Natural killer cell (primary cell): Measurements from ENCODE around the gene WDR45B. TPM values are rescaled to one million over a fixed set of nuclear protein-coding genes. Genes with fewer than 3 reads are reported as not detected.
"Not testable (repeated sequence)": the region's sequence is repeated elsewhere in the genome, so short reads cannot be mapped to it uniquely, and the experiment has no call there.

Experiments used
- ATAC-seq, 3 donors: fragments of 150-1000 bp in 2 of 3; fragments of 200-7000 bp in 1 of 3; cut with Tn5 transposase; 1 replicate in 1 of 3; 2 replicates in 2 of 3; pipeline ENCODE4 v1.10.0; 2021; ENCODE audit warnings: mild to moderate bottlenecking in 2 of 3, moderate library complexity in 2 of 3
- DNase-seq, 2 donors: peaks; one replicate each; pipeline versions ENCODE4 v3.0.0 to v3.0.0-alpha.2; 2013 to 2021; ENCODE audit warnings: mixed read lengths in 1 of 2
- H3K27ac ChIP-seq: one replicate; pipeline ENCODE4 v1.5.1; 2013; ENCODE audit warnings: mild to moderate bottlenecking, low read length
- H3K27me3 ChIP-seq: one replicate; pipeline ENCODE4 v1.6.1; 2013; ENCODE audit warnings: low read length; ENCODE audit not compliant: control insufficient read depth, insufficient read depth
- H3K36me3 ChIP-seq: one replicate; pipeline ENCODE4 v1.6.1; 2013; ENCODE audit warnings: low read length; ENCODE audit not compliant: control insufficient read depth, insufficient read depth
- H3K4me1 ChIP-seq: one replicate; pipeline ENCODE4 v1.6.1; 2013; ENCODE audit warnings: low read length; ENCODE audit not compliant: control insufficient read depth, insufficient read depth
- H3K4me3 ChIP-seq: one replicate; pipeline ENCODE4 v1.5.1; 2013; ENCODE audit warnings: low read length
- H3K9me3 ChIP-seq: one replicate; pipeline ENCODE4 v1.6.1; 2013; ENCODE audit warnings: low read length; ENCODE audit not compliant: control insufficient read depth, insufficient read depth
- H3K27ac Mint-ChIP-seq, 2 donors: one replicate each; pipeline ENCODE4 v1.8.0; 2022; ENCODE audit warnings: mild to moderate bottlenecking in 2 of 2, mixed read lengths in 2 of 2, moderate library complexity in 1 of 2
- H3K27me3 Mint-ChIP-seq, 2 donors: one replicate each; pipeline ENCODE4 v1.8.0; 2022; ENCODE audit warnings: low read depth in 2 of 2, mixed read lengths in 2 of 2
- H3K36me3 Mint-ChIP-seq: one replicate; pipeline ENCODE4 v1.8.0; 2022; ENCODE audit warnings: mixed read lengths
- H3K4me1 Mint-ChIP-seq, 2 donors: one replicate each; pipeline ENCODE4 v1.8.0; 2022; ENCODE audit warnings: mixed read lengths in 2 of 2
- H3K4me3 Mint-ChIP-seq: one replicate; pipeline ENCODE4 v1.8.0; 2022; ENCODE audit warnings: mild to moderate bottlenecking, moderate library complexity, mixed read lengths
- H3K9me3 Mint-ChIP-seq, 2 donors: one replicate each; pipeline ENCODE4 v1.8.0; 2022; ENCODE audit warnings: mixed read lengths in 2 of 2
- WGBS: methylation state at CpG from one replicate; pipeline ENCODE4 v1.1.7; 2013; ENCODE audit warnings: missing lambda C conversion rate; ENCODE audit not compliant: insufficient coverage; 5-methylcytosine and 5-hydroxymethylcytosine counted together
- intact Hi-C: fragments of 100-400 bp; cut with micrococcal nuclease; formaldehyde crosslinking; loops from one replicate; pipeline ENCODE4 v1.14.2; 2022
- total RNA-seq, 4 donors: library from RNA; stranded (reverse); fragments of 120-200 nt in 1 of 4; gene quantifications; one replicate each; pipeline versions ENCODE4 v1.2.3 to v1.2.4, GENCODE V29; 2013 to 2022
- TF ChIP-seq, protein P1 (sequence below): fragments of 200-600 bp; IDR thresholded peaks from one replicate; pipeline ENCODE4 v1.8.0; 2022; ENCODE audit warnings: antibody characterized with exemption

Gene WDR45B
- total RNA-seq, 3 donors from 2014 or later (not counting 1 experiment from before 2014, with no cell fraction given): 81.8 to 112 (median 94.6) TPM

- no peaks in the 10 kb centered on the region for H3K4me1 Mint-ChIP-seq
- no peaks in the 10 kb centered on the region for H3K27me3 Mint-ChIP-seq
- no peaks in the 10 kb centered on the region for H3K9me3 Mint-ChIP-seq
- TF ChIP-seq, protein P1, sequence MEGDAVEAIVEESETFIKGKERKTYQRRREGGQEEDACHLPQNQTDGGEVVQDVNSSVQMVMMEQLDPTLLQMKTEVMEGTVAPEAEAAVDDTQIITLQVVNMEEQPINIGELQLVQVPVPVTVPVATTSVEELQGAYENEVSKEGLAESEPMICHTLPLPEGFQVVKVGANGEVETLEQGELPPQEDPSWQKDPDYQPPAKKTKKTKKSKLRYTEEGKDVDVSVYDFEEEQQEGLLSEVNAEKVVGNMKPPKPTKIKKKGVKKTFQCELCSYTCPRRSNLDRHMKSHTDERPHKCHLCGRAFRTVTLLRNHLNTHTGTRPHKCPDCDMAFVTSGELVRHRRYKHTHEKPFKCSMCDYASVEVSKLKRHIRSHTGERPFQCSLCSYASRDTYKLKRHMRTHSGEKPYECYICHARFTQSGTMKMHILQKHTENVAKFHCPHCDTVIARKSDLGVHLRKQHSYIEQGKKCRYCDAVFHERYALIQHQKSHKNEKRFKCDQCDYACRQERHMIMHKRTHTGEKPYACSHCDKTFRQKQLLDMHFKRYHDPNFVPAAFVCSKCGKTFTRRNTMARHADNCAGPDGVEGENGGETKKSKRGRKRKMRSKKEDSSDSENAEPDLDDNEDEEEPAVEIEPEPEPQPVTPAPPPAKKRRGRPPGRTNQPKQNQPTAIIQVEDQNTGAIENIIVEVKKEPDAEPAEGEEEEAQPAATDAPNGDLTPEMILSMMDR: no peak
- H3K4me1 ChIP-seq: no peaks in the 10 kb centered on the region
- H3K27ac ChIP-seq: no peak overlapping the region
- no peak for DNase-seq
- no peak overlapping the region for H3K27ac Mint-ChIP-seq
- H3K36me3 ChIP-seq: no peaks in the 10 kb centered on the region
- intact Hi-C loops: no loop called here
- no peak overlapping the region for H3K4me3 ChIP-seq
- H3K4me3 Mint-ChIP-seq: no peak overlapping the region
- no peaks in the 10 kb centered on the region for H3K9me3 ChIP-seq
- no peaks in the 10 kb centered on the region for H3K36me3 Mint-ChIP-seq
- ATAC-seq: no peak
- WGBS: 76% methylated on average over 13 of the region's 13 CpGs
- no peaks in the 10 kb centered on the region for H3K27me3 ChIP-seq
Observed at GRCh38 chr17:82655523-82655922, 7.3 kb upstream of the WDR45B start.

DNA sequence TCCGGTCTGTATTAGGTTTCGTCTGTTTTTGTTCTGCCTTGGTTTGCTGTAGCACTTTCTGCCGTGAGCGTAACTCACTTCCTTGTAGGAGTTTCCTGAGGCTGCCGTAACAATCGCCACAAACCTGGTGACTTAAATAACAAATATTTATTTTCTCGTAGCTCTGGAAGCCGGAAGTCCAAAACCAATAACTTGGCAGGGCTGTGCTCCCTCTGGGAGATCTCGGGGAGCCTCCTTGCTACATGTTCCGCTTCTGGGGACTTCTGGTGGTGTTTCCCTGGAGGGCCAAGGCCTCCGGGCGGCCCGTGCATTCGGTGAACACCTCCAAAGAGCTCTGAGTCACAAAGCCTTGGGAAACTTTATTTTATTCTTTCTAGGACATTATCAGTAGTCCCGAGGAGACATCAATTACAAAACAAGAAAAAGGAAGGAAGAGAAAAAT, 6.8 kb upstream of the WDR45B start:
- Mint-ChIP-seq H3K27me3 (no peaks in the 10 kb centered on the region), H3K36me3 (no peaks in the 10 kb centered on the region), H3K27ac (no peak overlapping the region), H3K9me3 (no peaks in the 10 kb centered on the region), H3K4me3 (no peak overlapping the region), H3K4me1 (no peaks in the 10 kb centered on the region)
- no peaks in the 10 kb centered on the region for H3K36me3 ChIP-seq
- intact Hi-C loops: no loop called here
- H3K27ac ChIP-seq: no peak overlapping the region
- DNase-seq (no peak), ATAC-seq (no peak)
- no peaks in the 10 kb centered on the region for H3K4me1 ChIP-seq
- H3K27me3 ChIP-seq: no peaks in the 10 kb centered on the region
- H3K9me3 ChIP-seq: no peaks in the 10 kb centered on the region
- H3K4me3 ChIP-seq: no peak overlapping the region
- TF ChIP-seq, protein P1: no peak
- WGBS: 57% methylated on average over 14 of the region's 15 CpGs

DNA sequence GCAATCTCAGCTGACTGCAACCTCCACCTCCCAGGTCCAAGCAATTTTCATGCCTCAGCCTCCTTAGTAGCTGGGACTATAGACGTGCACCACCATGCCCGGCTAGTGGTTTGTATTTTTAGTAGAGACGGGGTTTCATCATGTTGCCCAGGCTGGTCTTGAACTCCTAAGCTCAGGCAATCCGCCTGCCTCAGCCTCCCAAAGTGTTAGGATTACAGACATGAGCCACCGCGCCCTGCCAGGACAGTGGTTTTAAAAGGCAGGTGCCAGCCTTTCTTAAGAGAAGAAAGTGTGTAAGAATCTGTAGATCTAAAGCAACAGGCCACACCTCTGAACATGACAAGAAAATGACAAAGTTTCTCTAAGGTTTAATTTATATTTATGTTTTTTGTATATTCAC, 6.4 kb upstream of the WDR45B start:
- H3K4me1 Mint-ChIP-seq, H3K27me3 Mint-ChIP-seq, H3K9me3 ChIP-seq, H3K27ac ChIP-seq, H3K9me3 Mint-ChIP-seq, H3K4me3 ChIP-seq, H3K36me3 ChIP-seq, DNase-seq, H3K36me3 Mint-ChIP-seq, H3K4me1 ChIP-seq, intact Hi-C loops, H3K4me3 Mint-ChIP-seq, H3K27ac Mint-ChIP-seq, ATAC-seq, H3K27me3 ChIP-seq: not testable (repeated sequence)
- WGBS: 89% methylated on average over 6 of the region's 6 CpGs

GRCh38 chr17:82653651-82654528, 5.6 kb upstream of the WDR45B start:
- ATAC-seq (no peak), DNase-seq (no peak)
- Histone ChIP-seq H3K4me3 (no peak overlapping the region), H3K4me1 (peaks cover 6% of the 10 kb centered on the region), H3K27me3 (no peaks in the 10 kb centered on the region), H3K36me3 (no peaks in the 10 kb centered on the region), H3K9me3 (no peaks in the 10 kb centered on the region), H3K27ac (no peak overlapping the region)
- TF ChIP-seq, protein P1: no peak
- H3K4me3 Mint-ChIP-seq: no peak overlapping the region
- H3K4me1 Mint-ChIP-seq: peaks cover 0 to 8% of the 10 kb centered on the region in 2 donors
- H3K27ac Mint-ChIP-seq: no peak overlapping the region
- H3K36me3 Mint-ChIP-seq: no peaks in the 10 kb centered on the region
- H3K9me3 Mint-ChIP-seq: no peaks in the 10 kb centered on the region
- no peaks in the 10 kb centered on the region for H3K27me3 Mint-ChIP-seq
- intact Hi-C loops: no loop called here
- 92% methylated on average over 30 of the region's 30 CpGs for WGBS
